Ascending aorta (tissue), 2 donors: Measurements from ENCODE around the gene AGGF1. TPM values are rescaled to one million over a fixed set of nuclear protein-coding genes. Genes with fewer than 3 reads are reported as not detected.

Experiments
- DNase-seq, 2 donors: peaks; one replicate each; pipeline ENCODE4 v3.0.0-alpha.2; 2019; ENCODE audit warnings: low spot score in 2 of 2
- H3K27ac ChIP-seq, 2 donors: fragments of 200-600 bp; sonication (generic); one replicate each; pipeline ENCODE4 v1.5.1; 2016 to 2017; ENCODE audit warnings: mild to moderate bottlenecking in 1 of 2
- H3K27me3 ChIP-seq: fragments of 200-600 bp; sonication (generic); one replicate; pipeline ENCODE4 v1.5.1; 2017
- H3K36me3 ChIP-seq, 2 donors: fragments of 200-600 bp; sonication (generic); one replicate each; pipeline ENCODE4 v1.5.1; 2016
- H3K4me1 ChIP-seq, 2 donors: fragments of 200-600 bp; sonication (generic); one replicate each; pipeline ENCODE4 v1.5.1; 2016 to 2017; ENCODE audit warnings: mild to moderate bottlenecking in 1 of 2
- H3K4me3 ChIP-seq, 2 donors: fragments of 200-600 bp; sonication (generic); one replicate each; pipeline ENCODE4 v1.5.1; 2016 to 2017; ENCODE audit warnings: mild to moderate bottlenecking in 1 of 2
- H3K9me3 ChIP-seq, 2 donors: fragments of 200-600 bp; sonication (generic); one replicate each; pipeline ENCODE4 v1.5.1; 2016
- CTCF ChIP-seq, 3 experiments: fragments of 200-600 bp in 2 of 3; fragments of 450-650 bp in 1 of 3; sonication (generic) in 2 of 3; IDR thresholded peaks; one replicate each; pipeline ENCODE4 v1.5.1; 2016 to 2019; ENCODE audit warnings: antibody characterized with exemption in 3 of 3, mild to moderate bottlenecking in 1 of 3, moderate library complexity in 1 of 3
- intact Hi-C: fragments of 100-400 bp; cut with DNase I; formaldehyde crosslinking; loops from one replicate; pipeline ENCODE4 v1.15.1; 2023
- total RNA-seq: library from RNA; depleted of rRNA; stranded (reverse); fragments of >200 nt; gene quantifications from one replicate; pipeline ENCODE4 v1.1.0, GENCODE V29; 2016

Gene AGGF1
- 60.3 TPM for total RNA-seq

- no peaks in the 10 kb centered on the region for H3K36me3 ChIP-seq
- H3K27me3 ChIP-seq, result no peaks in the 10 kb centered on the region
- peak; percentile 71 to 96 for DNase-seq
- no peak for TF ChIP-seq CTCF (IDR thresholded peaks at IDR 0.05)
- H3K27ac ChIP-seq, result peak within 1 kb of the TSS; percentile 82 to 96
- peaks cover 0 to 11% of the 10 kb centered on the region in 2 donors for H3K4me1 ChIP-seq
- intact Hi-C loops, result loop anchor here (2.0 to 10.0 kb wide), 2 partner anchors 56 to 744 kb away; partner anchors contain the start of genes TBCA and ZBED3
- no peaks in the 10 kb centered on the region for H3K9me3 ChIP-seq
- H3K4me3 ChIP-seq, result peak within 1 kb of the TSS; percentile 71 to 91
Measured at GRCh38 chr5:77030097-77031071, at the start of gene AGGF1. AGGF1 (plus strand) TSS chr5:77030404; CDS start chr5:77030767, 363 bp downstream.

- intact Hi-C loops, result no loop called here
- no peaks in the 10 kb centered on the region for H3K9me3 ChIP-seq
- H3K36me3 ChIP-seq, result no peaks in the 10 kb centered on the region
- no peaks in the 10 kb centered on the region for H3K27me3 ChIP-seq
- no peak overlapping the region for H3K27ac ChIP-seq
- no peak for DNase-seq
- no peak overlapping the region for H3K4me3 ChIP-seq
- H3K4me1 ChIP-seq, result no peaks in the 10 kb centered on the region
- TF ChIP-seq CTCF (IDR thresholded peaks at IDR 0.05), result no peak
Measured at GRCh38 chr5:76980518-76981144, 49.6 kb upstream of the AGGF1 start.

GRCh38 chr5:76982450-76982849, 47.8 kb upstream of the AGGF1 start:
- TF ChIP-seq CTCF (IDR thresholded peaks at IDR 0.05), result no peak
- Histone ChIP-seq H3K36me3 (no peaks in the 10 kb centered on the region), H3K9me3 (no peaks in the 10 kb centered on the region), H3K4me3 (no peak overlapping the region), H3K4me1 (no peaks in the 10 kb centered on the region), H3K27me3 (no peaks in the 10 kb centered on the region), H3K27ac (no peak overlapping the region)
- DNase-seq, result no peak
- intact Hi-C loops, result no loop called here

- no peaks in the 10 kb centered on the region for H3K9me3 ChIP-seq
- intact Hi-C loops, result no loop called here
- no peak for TF ChIP-seq CTCF (IDR thresholded peaks at IDR 0.05)
- no peaks in the 10 kb centered on the region for H3K36me3 ChIP-seq
- no peaks in the 10 kb centered on the region for H3K27me3 ChIP-seq
- no peaks in the 10 kb centered on the region for H3K4me1 ChIP-seq
- H3K27ac ChIP-seq, result no peak overlapping the region
- no peak for DNase-seq
- no peak overlapping the region for H3K4me3 ChIP-seq
Measured at GRCh38 chr5:76983468-76983867, 46.7 kb upstream of the AGGF1 start.

GRCh38 chr5:76986825-76987526, 43.2 kb upstream of the AGGF1 start:
- Histone ChIP-seq H3K27ac (no peak overlapping the region), H3K4me1 (no peaks in the 10 kb centered on the region), H3K27me3 (no peaks in the 10 kb centered on the region), H3K4me3 (no peak overlapping the region), H3K36me3 (no peaks in the 10 kb centered on the region), H3K9me3 (no peaks in the 10 kb centered on the region)
- DNase-seq, result no peak
- TF ChIP-seq CTCF (IDR thresholded peaks at IDR 0.05), result no peak
- intact Hi-C loops, result no loop called here
